Transverse colon (tissue), 4 donors: ENCODE measurements around the gene PPP1R1B. TPM values are rescaled to one million over a fixed set of nuclear protein-coding genes. Genes with fewer than 3 reads are reported as not detected.

Experiments used
- DNase-seq: peaks from one replicate; pipeline ENCODE4 v3.0.0-alpha.2; 2019
- H3K27ac ChIP-seq, 4 donors: fragments of 200-600 bp; sonication (generic); 2 replicates each; pipeline ENCODE4 v1.5.1; 2016 to 2018; ENCODE audit warnings: inconsistent platforms in 4 of 4
- H3K27me3 ChIP-seq: fragments of 200-600 bp; sonication (generic); 2 replicates; pipeline ENCODE4 v1.5.1; 2017; ENCODE audit warnings: inconsistent platforms
- H3K36me3 ChIP-seq, 4 donors: fragments of 200-600 bp; sonication (generic); 2 replicates each; pipeline ENCODE4 v1.5.1; 2017 to 2019; ENCODE audit warnings: inconsistent platforms in 4 of 4
- H3K4me1 ChIP-seq, 4 donors: fragments of 200-600 bp; sonication (generic); 2 replicates each; pipeline ENCODE4 v1.5.1; 2017 to 2020; ENCODE audit warnings: inconsistent platforms in 4 of 4
- H3K4me3 ChIP-seq, 4 donors: fragments of 200-600 bp; sonication (generic); 1 replicate in 1 of 4; 2 replicates in 3 of 4; pipeline versions ENCODE4 v1.5.1 to v1.6.1; 2017 to 2019; ENCODE audit warnings: inconsistent platforms in 4 of 4
- H3K9me3 ChIP-seq, 2 donors: fragments of 200-600 bp; sonication (generic); 2 replicates each; pipeline ENCODE4 v1.5.1; 2017 to 2019; ENCODE audit warnings: inconsistent platforms in 2 of 2
- CTCF ChIP-seq, 5 experiments: fragments of 200-600 bp in 3 of 5; fragments of 450-650 bp in 2 of 5; sonication (generic) in 3 of 5; IDR thresholded peaks; 1 replicate in 2 of 5; 2 replicates in 3 of 5; pipeline ENCODE4 v1.5.1; 2016 to 2017; ENCODE audit warnings: antibody characterized with exemption in 5 of 5, inconsistent platforms in 3 of 5, mild to moderate bottlenecking in 2 of 5, moderate library complexity in 1 of 5
- EP300 ChIP-seq: sonication (generic); formaldehyde crosslinking; IDR thresholded peaks from one replicate; pipeline ENCODE4 v1.6.1; 2017; ENCODE audit warnings: antibody characterized with exemption, low read depth
- POLR2A ChIP-seq: fragments of 450-650 bp; IDR thresholded peaks from one replicate; pipeline ENCODE4 v1.6.1; 2016; ENCODE audit warnings: antibody characterized with exemption, mild to moderate bottlenecking, moderate library complexity
- POLR2AphosphoS5 ChIP-seq, 3 donors: sonication (generic); formaldehyde crosslinking; IDR thresholded peaks; one replicate each; pipeline ENCODE4 v1.6.1; 2016; ENCODE audit warnings: antibody characterized with exemption in 3 of 3
- WGBS, 2 donors: methylation state at CpG; one replicate each; pipeline ENCODE4 v1.1.5; 2018; ENCODE audit warnings: low coverage in 1 of 2; 5-methylcytosine and 5-hydroxymethylcytosine counted together
- in situ Hi-C, 4 donors: fragments of 200-750 bp; cut with MboI; loops; one replicate each; pipeline versions ENCODE4 v1.15.0 to v1.15.1; 2017; ENCODE audit warnings: low sequenced_read_pairs in 3 of 4, low pct_ligation_motif_present in 1 of 4, low pct_unique_long_range_greater_than_20kb in 1 of 4
- intact Hi-C: fragments of 100-400 bp; cut with DNase I; formaldehyde crosslinking; loops from one replicate; pipeline ENCODE4 v1.15.1; 2023; ENCODE audit warnings: low total_unique reads
- total RNA-seq, 4 donors: library from RNA; depleted of rRNA; stranded (reverse); fragments of >200 nt; gene quantifications; one replicate each; pipeline ENCODE4 v1.1.0, GENCODE V29; 2016

PPP1R1B gene
- total RNA-seq, 4 donors from 2014 or later = 125 to 509 (median 223) TPM

- DNase-seq = peak; percentile 22
- in situ Hi-C loops (loop anchor here in 3 of 4 donors (10.0 to 25.0 kb wide), 3 partner anchors 107 to 125 kb away; partner anchors contain the start of genes GRB7 (in 1 of the 3) and MIEN1 (in 1 of the 3)), intact Hi-C loops (loop anchor here (10.0 kb wide), 1 partner anchor 125 kb away; no protein-coding TSS in a partner anchor)
- no peak for TF ChIP-seq POLR2AphosphoS5 (IDR thresholded peaks at IDR 0.05)
- no peak for TF ChIP-seq POLR2A
- TF ChIP-seq CTCF (IDR thresholded peaks at IDR 0.05) = no peak
- no peak for TF ChIP-seq EP300
- Histone ChIP-seq H3K27me3 (peaks cover 46% of the 10 kb centered on the region), H3K4me3 (peak overlapping the region in 3 of 4 donors; percentile 3 to 59 (median 35)), H3K4me1 (peaks cover 27 to 74% (median 58%) of the 10 kb centered on the region in 4 donors), H3K36me3 (no peaks in the 10 kb centered on the region), H3K27ac (peak overlapping the region; percentile 90 to 93 (median 91)), H3K9me3 (no peaks in the 10 kb centered on the region)
- 63% methylated on average over 11 of the region's 12 CpGs; no CpG with 5 or more reads in 1 of the 2 donors for WGBS, 2 donors
Measured at GRCh38 chr17:39629898-39630297, 3.1 kb downstream of the PPP1R1B start.

GRCh38 chr17:39631403-39631802, 4.7 kb downstream of the PPP1R1B start:
- intact Hi-C loops (loop anchor here (10.0 kb wide), 1 partner anchor 123 kb away; no protein-coding TSS in a partner anchor), in situ Hi-C loops (loop anchor here in 1 of 4 donors (25.0 kb wide), 1 partner anchor 106 kb away; the partner anchor contains the start of genes GRB7 and MIEN1)
- peaks cover 24 to 74% (median 56%) of the 10 kb centered on the region in 4 donors for H3K4me1 ChIP-seq
- TF ChIP-seq EP300 (no peak), POLR2A (peak; percentile 73), CTCF (IDR thresholded peaks at IDR 0.05) (no peak), POLR2AphosphoS5 (IDR thresholded peaks at IDR 0.05) (peak; percentile 11 to 86 (median 64))
- no peaks in the 10 kb centered on the region for H3K36me3 ChIP-seq
- DNase-seq = peak; percentile 71
- no peaks in the 10 kb centered on the region for H3K9me3 ChIP-seq
- peak overlapping the region in 2 of 4 donors; percentile 22 to 35 for H3K4me3 ChIP-seq
- 18% methylated on average over 6 of the region's 6 CpGs; no CpG with 5 or more reads in 1 of the 2 donors for WGBS, 2 donors
- H3K27ac ChIP-seq = peak overlapping the region; percentile 90 to 93 (median 91)
- peaks cover 31% of the 10 kb centered on the region for H3K27me3 ChIP-seq

- peak; percentile 93 for DNase-seq
- in situ Hi-C loops = loop anchor here in 1 of 4 donors (25.0 kb wide), 1 partner anchor 105 kb away; the partner anchor contains the start of genes GRB7 and MIEN1
- 30% methylated on average over 13 of the region's 13 CpGs; no CpG with 5 or more reads in 1 of the 2 donors for WGBS, 2 donors
Measured at GRCh38 chr17:39632153-39632941, 5.6 kb downstream of the PPP1R1B start.

More at GRCh38 chr17:39632153-39632941, 5.6 kb downstream of the PPP1R1B start:
- TF ChIP-seq POLR2A = peak; percentile 78
- no peak for TF ChIP-seq CTCF (IDR thresholded peaks at IDR 0.05)
- peak; percentile 81 for TF ChIP-seq EP300
- TF ChIP-seq POLR2AphosphoS5 (IDR thresholded peaks at IDR 0.05) = peak; percentile 26 to 84 (median 73)
- peaks cover 20 to 69% (median 53%) of the 10 kb centered on the region in 4 donors for H3K4me1 ChIP-seq
- peaks cover 21% of the 10 kb centered on the region for H3K27me3 ChIP-seq
- no peaks in the 10 kb centered on the region for H3K9me3 ChIP-seq
- H3K36me3 ChIP-seq = no peaks in the 10 kb centered on the region
- intact Hi-C loops = loop anchor here (10.0 kb wide), 1 partner anchor 122 kb away; no protein-coding TSS in a partner anchor
- peak overlapping the region; percentile 90 to 93 (median 91) for H3K27ac ChIP-seq
- peak overlapping the region in 2 of 4 donors; percentile 22 for H3K4me3 ChIP-seq
